ENCODE results near the gene NDUFAB1. TPM values are rescaled to one million over a fixed set of nuclear protein-coding genes. Genes with fewer than 3 reads are reported as not detected.

NDUFAB1 gene
- total RNA-seq, 1 experiment from 2014 or later: 189 TPM

GRCh38 chr16:23575834-23576233 is 20.3 kb downstream of the NDUFAB1 start:
- ChIA-PET CTCF (interaction anchor here (0.6 to 2.3 kb wide), 2 partner anchors 21 to 586 kb away, joined by 3 to 13 read pairs; partner anchors contain the start of gene NDUFAB1), POLR2A (interaction anchor here (0.5 kb wide), 1 partner anchor 103 kb away, joined by 3 read pairs; no protein-coding TSS in a partner anchor)
- Mint-ChIP-seq H3K4me3 (no peak overlapping the region), H3K9me3 (no peaks in the 10 kb centered on the region), H3K4me1 (no peaks in the 10 kb centered on the region), H3K27ac (no peak overlapping the region; the same call in 1 of the 2 replicates), H3K27me3 (ENCODE audit: low read depth) (no peaks in the 10 kb centered on the region), H3K36me3 (peaks cover 47% of the 10 kb centered on the region)
- DNase-seq (ENCODE audit: low spot score): no peak
- peak; percentile 62 for ATAC-seq
- TF ChIP-seq, protein P1, sequence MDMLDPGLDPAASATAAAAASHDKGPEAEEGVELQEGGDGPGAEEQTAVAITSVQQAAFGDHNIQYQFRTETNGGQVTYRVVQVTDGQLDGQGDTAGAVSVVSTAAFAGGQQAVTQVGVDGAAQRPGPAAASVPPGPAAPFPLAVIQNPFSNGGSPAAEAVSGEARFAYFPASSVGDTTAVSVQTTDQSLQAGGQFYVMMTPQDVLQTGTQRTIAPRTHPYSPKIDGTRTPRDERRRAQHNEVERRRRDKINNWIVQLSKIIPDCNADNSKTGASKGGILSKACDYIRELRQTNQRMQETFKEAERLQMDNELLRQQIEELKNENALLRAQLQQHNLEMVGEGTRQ (CRISPR knock-in tag; IDR thresholded peaks at IDR 0.05): no peak
- no peak for TF ChIP-seq E2F1 (CRISPR knock-in tag; IDR thresholded peaks at IDR 0.05)
- TF ChIP-seq, protein P2, sequence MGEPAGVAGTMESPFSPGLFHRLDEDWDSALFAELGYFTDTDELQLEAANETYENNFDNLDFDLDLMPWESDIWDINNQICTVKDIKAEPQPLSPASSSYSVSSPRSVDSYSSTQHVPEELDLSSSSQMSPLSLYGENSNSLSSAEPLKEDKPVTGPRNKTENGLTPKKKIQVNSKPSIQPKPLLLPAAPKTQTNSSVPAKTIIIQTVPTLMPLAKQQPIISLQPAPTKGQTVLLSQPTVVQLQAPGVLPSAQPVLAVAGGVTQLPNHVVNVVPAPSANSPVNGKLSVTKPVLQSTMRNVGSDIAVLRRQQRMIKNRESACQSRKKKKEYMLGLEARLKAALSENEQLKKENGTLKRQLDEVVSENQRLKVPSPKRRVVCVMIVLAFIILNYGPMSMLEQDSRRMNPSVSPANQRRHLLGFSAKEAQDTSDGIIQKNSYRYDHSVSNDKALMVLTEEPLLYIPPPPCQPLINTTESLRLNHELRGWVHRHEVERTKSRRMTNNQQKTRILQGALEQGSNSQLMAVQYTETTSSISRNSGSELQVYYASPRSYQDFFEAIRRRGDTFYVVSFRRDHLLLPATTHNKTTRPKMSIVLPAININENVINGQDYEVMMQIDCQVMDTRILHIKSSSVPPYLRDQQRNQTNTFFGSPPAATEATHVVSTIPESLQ (CRISPR knock-in tag; IDR thresholded peaks at IDR 0.05): no peak
- no peak for TF ChIP-seq NR3C1 (CRISPR knock-in tag; conservative IDR thresholded peaks at IDR 0.05; ENCODE audit: low read depth)
- TF ChIP-seq, protein P3, sequence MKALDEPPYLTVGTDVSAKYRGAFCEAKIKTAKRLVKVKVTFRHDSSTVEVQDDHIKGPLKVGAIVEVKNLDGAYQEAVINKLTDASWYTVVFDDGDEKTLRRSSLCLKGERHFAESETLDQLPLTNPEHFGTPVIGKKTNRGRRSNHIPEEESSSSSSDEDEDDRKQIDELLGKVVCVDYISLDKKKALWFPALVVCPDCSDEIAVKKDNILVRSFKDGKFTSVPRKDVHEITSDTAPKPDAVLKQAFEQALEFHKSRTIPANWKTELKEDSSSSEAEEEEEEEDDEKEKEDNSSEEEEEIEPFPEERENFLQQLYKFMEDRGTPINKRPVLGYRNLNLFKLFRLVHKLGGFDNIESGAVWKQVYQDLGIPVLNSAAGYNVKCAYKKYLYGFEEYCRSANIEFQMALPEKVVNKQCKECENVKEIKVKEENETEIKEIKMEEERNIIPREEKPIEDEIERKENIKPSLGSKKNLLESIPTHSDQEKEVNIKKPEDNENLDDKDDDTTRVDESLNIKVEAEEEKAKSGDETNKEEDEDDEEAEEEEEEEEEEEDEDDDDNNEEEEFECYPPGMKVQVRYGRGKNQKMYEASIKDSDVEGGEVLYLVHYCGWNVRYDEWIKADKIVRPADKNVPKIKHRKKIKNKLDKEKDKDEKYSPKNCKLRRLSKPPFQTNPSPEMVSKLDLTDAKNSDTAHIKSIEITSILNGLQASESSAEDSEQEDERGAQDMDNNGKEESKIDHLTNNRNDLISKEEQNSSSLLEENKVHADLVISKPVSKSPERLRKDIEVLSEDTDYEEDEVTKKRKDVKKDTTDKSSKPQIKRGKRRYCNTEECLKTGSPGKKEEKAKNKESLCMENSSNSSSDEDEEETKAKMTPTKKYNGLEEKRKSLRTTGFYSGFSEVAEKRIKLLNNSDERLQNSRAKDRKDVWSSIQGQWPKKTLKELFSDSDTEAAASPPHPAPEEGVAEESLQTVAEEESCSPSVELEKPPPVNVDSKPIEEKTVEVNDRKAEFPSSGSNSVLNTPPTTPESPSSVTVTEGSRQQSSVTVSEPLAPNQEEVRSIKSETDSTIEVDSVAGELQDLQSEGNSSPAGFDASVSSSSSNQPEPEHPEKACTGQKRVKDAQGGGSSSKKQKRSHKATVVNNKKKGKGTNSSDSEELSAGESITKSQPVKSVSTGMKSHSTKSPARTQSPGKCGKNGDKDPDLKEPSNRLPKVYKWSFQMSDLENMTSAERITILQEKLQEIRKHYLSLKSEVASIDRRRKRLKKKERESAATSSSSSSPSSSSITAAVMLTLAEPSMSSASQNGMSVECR (CRISPR knock-in tag; IDR thresholded peaks at IDR 0.05; ENCODE audit: borderline replicate concordance): no peak
- no peak for TF ChIP-seq SMAD3 (CRISPR knock-in tag; IDR thresholded peaks at IDR 0.05; ENCODE audit: borderline replicate concordance)
- TF ChIP-seq MYBL2 (CRISPR knock-in tag; IDR thresholded peaks at IDR 0.05): no peak
- TF ChIP-seq OVOL2 (CRISPR knock-in tag; IDR thresholded peaks at IDR 0.05; ENCODE audit: borderline replicate concordance): no peak
- no peak for TF ChIP-seq NFE2L1 (CRISPR knock-in tag; IDR thresholded peaks at IDR 0.05)
- TF ChIP-seq ZNF317 (CRISPR knock-in tag; IDR thresholded peaks at IDR 0.05; ENCODE audit: borderline replicate concordance, low read depth): no peak

DNA sequence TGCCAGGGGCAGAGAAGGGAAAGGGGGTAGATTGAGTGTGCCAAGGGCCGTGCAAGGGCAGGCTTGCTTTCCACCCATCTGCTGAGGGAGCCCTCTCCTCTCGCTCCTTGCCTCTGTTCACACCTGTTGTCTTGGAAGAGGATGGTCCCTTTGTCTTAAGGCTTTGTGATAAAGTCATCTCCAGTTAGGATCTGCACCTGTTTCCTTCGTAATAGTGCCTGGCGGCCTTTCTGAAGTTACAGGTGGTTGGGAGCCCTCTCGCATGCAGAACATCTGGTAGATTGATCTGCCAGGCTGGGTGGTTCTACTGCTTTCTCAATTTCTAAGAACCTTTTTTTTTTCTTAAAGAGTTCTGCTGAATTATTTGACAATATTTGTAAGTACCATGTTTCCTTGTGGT is 22.3 kb downstream of the NDUFAB1 start:
- Mint-ChIP-seq H3K4me1 (no peaks in the 10 kb centered on the region), H3K36me3 (peaks cover 49% of the 10 kb centered on the region), H3K9me3 (no peaks in the 10 kb centered on the region), H3K27ac (no peak overlapping the region; the same call in 1 of the 2 replicates), H3K4me3 (no peak overlapping the region), H3K27me3 (ENCODE audit: low read depth) (no peaks in the 10 kb centered on the region)
- POLR2A ChIA-PET: no interaction called here
- ATAC-seq: no peak
- CTCF ChIA-PET: no interaction called here
- DNase-seq (ENCODE audit: low spot score): no peak
- TF ChIP-seq ZNF232 (CRISPR knock-in tag; IDR thresholded peaks at IDR 0.05) (no peak), ZNF281 (CRISPR knock-in tag; IDR thresholded peaks at IDR 0.05) (no peak), ESRRA (CRISPR knock-in tag; IDR thresholded peaks at IDR 0.05; ENCODE audit: borderline replicate concordance) (no peak), CREB1 (CRISPR knock-in tag; IDR thresholded peaks at IDR 0.05) (no peak), CTCF (IDR thresholded peaks at IDR 0.05) (no peak), GRHL2 (CRISPR knock-in tag; IDR thresholded peaks at IDR 0.05; ENCODE audit: insufficient replicate concordance, severe bottlenecking) (no peak), E2F1 (CRISPR knock-in tag; IDR thresholded peaks at IDR 0.05) (no peak), ZNF317 (CRISPR knock-in tag; IDR thresholded peaks at IDR 0.05; ENCODE audit: borderline replicate concordance, low read depth) (no peak), FOXJ3 (CRISPR knock-in tag; IDR thresholded peaks at IDR 0.05; ENCODE audit: borderline replicate concordance) (no peak), JAZF1 (CRISPR knock-in tag; IDR thresholded peaks at IDR 0.05) (no peak)
- TF ChIP-seq, protein P4, sequence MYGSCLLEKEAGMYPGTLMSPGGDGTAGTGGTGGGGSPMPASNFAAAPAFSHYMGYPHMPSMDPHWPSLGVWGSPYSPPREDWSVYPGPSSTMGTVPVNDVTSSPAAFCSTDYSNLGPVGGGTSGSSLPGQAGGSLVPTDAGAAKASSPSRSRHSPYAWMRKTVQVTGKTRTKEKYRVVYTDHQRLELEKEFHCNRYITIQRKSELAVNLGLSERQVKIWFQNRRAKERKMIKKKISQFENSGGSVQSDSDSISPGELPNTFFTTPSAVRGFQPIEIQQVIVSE (CRISPR knock-in tag; IDR thresholded peaks at IDR 0.05; ENCODE audit: borderline replicate concordance): no peak

Data from WTC11 (cell line).